SK-MEL-5 (cell line): ENCODE data around the gene FASN. TPM values are rescaled to one million over a fixed set of nuclear protein-coding genes. Genes with fewer than 3 reads are reported as not detected.
A peak's percentile ranks its signal among the peaks of the same experiment; 100 is the strongest.

Experiments
- DNase-seq: peaks from one replicate; pipeline ENCODE4 v3.0.0-alpha.2; 2016; ENCODE audit warnings: low read depth, low spot score
- in situ Hi-C: cut with HindIII; loops from 2 replicates; pipeline ENCODE4 v1.10.0; 2016; ENCODE audit warnings: low sequenced_read_pairs, high pct_unique_total_duplicates, low pct_unique_long_range_greater_than_20kb
- total RNA-seq: library from RNA; depleted of rRNA; stranded (reverse); fragments of >200 nt; shearing (Covaris generic); gene quantifications from 2 replicates; pipeline ENCODE4 v1.2.3, GENCODE V29; 2014

FASN gene
- total RNA-seq, 1 experiment from 2014 or later, result 147 TPM

DNA sequence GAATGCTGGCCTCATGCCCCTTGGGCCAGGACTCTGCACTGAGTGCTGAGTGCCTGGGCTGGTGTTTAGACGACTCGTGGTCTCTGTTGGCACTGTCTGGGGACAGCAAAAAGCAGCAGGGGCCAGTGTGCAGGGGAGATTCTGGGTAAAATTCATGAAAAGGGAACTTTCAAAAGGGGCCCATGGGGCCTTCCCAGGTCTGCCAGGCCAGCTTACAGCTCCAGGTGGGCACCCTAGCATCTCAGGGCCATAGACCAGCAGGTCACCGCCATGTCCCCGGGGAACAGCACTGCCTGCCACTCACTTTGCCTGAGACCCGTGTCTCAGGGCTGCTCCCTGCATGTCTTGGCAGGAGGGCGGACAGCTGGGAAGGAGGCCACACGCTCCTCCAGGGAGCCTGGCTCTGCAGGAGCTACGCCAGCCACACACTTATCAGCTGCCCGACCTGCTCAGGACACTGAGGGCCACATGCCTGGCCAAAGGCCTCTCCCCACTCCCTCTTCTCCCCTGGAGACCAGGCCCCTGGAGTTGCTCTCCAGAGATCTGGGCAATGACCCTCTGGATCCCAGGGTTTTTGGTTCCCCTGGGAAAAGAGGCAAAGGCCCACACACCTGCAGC is 8.8 kb upstream of the FASN start:
- no peak for DNase-seq
- in situ Hi-C loops, result no loop called here

DNA sequence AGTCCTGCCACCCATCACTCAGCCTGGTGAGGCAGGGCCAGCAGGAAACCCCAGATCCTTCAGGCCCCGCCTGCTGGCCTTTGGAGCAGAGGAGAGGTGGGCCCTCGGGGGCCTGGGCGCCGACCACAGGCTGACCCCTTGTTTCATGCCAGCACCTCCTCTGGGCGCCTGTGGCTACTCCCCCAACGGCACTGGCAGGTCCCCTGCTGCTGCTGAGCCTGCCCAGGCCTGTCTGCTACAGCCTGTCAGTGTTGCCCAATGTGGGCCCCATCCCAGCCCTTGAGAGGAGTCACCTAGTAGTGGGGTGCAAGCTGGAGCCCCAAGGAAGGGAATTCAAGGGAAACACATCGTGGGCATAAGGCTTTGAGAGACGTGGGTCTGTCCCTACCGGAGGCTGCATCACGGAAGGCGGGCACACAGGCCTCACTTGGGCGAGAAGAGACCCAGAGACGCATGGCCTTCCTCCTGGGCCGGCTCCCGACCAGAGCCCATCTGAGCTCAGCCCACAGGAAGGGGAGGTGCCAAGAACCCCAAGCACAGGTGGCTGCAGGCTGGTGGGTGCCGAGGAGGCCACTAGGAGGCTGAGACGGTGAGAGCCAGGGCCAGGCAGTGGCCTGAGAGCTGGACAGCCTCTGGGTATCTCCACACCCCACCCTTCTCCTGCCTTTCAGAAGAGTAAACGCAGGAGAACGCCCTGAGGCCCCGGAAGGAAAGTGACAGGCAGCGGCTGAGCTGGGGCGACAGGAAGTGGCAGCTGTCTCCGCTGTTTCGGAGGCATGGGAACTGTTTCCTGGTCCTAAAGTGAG is 8.0 kb upstream of the FASN start:
- in situ Hi-C loops, result no loop called here
- peak; percentile 84 for DNase-seq

DNA sequence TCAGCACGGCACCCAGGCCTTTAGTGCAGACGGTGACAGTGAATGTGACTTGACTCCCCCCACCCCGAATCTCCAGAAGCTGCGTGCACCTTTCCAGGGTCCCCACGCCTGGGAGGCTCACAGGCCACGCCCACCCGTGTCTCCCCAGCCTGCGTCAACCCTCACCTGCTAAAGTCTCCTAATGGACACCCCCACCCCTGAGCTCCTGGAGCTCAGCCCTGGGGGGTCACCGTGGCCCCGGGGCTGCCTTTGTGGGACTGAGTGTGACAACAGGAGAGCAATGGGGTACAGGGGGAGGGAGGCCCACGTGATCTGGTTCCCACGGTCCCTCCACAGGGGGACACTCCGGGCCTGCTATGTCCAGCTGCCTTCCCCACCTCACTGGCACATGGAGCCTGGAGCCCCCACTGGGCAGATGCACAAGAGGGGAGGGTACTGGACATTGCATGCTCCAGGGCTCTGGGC is 7.4 kb upstream of the FASN start:
- in situ Hi-C loops, result no loop called here
- DNase-seq, result no peak

DNA sequence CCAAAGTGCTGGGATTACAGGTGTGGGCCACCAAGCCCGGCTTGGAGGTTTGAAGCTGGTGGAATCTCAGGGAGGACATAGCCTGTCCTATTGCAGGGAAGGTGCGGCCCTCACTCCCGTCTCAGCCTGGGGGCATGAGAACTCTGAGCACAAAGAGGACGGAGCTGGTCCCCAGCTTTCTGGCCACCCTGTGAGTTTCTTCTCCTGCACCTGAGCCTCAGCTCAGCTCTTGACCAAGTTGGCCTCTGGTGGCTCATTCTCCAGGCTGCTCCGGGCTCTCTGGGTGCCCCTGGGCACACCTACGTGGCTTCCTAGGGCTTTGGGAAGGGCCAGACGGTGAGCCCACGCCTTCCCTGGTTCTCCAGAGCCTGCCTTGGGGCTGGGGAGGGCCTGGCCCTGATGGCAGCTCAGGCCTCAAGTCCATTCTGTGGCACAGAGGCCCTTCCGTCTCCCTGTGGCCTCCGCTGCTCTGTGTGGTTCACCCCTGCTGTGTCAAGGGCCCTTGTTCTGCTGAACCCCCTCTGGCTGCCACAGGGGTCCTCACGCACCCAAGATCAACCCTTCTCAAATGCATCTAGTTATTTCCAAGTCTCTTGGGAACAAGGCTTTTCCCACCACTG is 6.9 kb upstream of the FASN start:
- DNase-seq, result no peak
- in situ Hi-C loops, result no loop called here

- in situ Hi-C loops, result no loop called here
- DNase-seq, result no peak
Observed at GRCh38 chr17:82103553-82104451, 5.8 kb upstream of the FASN start.

GRCh38 chr17:82101767-82102679 is 4.0 kb upstream of the FASN start:
- DNase-seq, result no peak
- in situ Hi-C loops, result no loop called here

GRCh38 chr17:82101301-82101715 is 3.3 kb upstream of the FASN start:
- in situ Hi-C loops, result no loop called here
- DNase-seq, result no peak

GRCh38 chr17:82100502-82101298 is 2.7 kb upstream of the FASN start:
- no peak for DNase-seq
- in situ Hi-C loops, result no loop called here

- in situ Hi-C loops, result no loop called here
- no peak for DNase-seq
Observed at GRCh38 chr17:82098939-82099763, 1.1 kb upstream of the FASN start.

DNA sequence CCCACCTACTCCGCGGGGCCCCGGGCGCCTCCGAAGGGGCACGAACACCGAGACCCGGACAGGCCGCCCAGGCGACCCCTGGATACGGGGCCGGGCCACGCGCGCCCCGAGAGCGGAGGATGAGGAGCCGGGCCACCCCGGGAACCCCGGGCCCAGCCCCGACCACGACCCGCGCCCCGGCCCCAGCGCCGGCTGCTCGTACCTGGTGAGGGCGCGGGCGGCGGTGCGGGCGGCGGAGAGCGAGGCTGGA is 192 bp downstream of the FASN start:
- no peak for DNase-seq
- in situ Hi-C loops, result no loop called here

DNA sequence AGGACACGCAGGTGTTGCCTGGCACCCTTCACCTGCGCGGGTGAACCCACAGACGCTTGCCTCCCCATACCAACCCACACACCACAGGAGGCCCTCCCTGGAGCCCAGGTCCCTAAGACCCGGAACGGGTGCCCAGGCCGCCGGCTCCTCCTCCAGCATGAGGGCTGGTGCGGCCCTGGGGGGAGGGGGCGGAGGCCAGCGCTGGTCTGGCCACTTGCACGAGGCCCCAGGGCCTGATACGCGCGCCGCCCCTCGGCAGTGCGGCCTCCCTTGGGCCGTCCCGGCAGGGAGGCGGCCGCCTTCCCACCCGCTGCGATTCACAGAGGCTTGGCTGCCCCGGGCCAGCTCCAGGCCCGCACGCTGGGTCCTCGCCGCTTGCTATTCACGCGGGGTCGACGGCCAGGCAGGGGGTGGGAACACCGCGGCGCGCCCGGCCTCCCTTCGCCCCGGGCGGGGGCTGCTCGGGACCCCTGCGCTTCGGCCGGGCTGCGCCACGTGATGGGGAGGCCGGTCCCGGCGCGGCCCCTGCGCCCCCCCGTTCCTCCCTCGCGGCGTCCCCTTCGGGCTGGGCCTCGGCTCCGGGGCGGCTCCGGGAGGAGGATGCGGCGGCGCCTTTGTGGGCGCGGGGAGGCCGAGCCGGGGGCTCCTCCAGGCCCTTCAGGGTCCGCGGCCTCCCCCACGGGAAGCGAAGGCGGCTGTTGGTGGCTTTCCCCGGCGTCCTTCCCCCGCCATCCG is 685 bp downstream of the FASN start:
- in situ Hi-C loops, result no loop called here
- peak; percentile 54 for DNase-seq

DNA sequence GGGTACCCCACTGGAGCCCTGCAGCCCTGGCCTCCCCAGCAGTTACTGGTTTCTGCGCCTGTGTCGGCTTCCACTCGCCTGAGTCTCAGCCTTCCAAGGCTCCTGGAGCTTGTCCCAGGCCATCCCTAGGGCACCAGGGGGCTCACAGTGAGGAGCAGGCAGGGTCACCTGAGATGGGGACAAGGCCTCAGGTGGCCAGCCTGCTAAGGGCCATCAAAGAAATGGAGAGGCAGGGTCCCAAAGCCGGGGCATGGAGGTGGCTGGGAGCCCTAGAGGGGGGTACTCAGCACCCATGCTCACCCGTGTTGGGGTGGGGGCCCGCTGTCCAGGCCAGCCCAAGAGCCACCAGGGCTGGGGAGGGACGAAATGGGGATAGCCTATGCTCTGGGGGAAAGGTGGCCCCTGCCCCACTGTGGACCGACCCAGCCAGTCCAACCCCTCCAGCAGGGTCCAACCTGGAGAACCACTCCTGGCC is 1.3 kb downstream of the FASN start:
- in situ Hi-C loops, result no loop called here
- DNase-seq, result no peak

DNA sequence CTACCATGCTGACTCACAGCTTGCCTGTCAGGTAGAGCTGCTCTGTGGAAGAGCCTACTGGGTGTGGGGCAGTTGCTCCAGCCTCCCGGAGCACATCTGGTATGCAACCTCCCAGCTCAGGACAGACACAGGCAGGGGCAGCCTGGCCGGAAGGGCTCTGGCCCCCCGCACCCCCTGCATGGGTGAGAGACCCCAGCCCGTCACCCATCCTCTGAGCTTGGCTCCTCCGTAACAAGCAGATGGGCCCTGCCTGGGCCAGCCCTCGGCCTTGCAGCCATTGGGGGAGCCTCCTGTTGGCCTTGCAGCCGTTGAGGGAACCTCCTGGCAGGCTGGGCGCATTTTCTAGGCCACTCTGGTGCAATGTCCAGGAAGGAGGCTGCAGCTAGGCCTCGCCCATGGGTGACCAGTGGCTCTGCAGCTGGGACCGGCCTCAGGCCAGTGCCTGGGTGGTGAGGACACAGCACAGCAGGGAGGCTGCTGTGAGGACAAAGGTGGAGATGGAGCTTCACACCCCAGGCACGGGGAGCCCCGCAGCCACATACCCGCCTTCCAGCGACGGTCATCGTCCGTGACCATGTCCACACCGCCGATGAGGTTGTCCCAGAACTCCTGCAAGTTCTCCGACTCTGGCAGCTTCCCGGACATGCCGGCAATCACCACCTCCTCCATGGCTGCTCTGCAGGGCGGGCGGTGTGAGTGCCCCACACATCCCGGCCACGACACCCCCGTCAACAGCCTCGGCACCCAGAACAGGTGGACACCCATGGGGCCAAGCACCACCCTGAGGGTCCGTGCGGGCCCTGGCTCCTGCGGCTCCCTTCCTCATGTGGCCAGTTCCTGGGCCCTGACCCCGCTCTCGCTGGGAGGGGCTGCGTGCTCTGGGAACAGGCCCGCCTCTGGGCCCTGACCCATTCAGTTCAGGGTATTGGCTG is 2.0 kb downstream of the FASN start:
- no peak for DNase-seq
- in situ Hi-C loops, result no loop called here
